ENCODE results near the gene CCT8L2.
"Not testable (repeated sequence)": the region's sequence is repeated elsewhere in the genome, so short reads cannot be mapped to it uniquely, and the experiment has no call there.

Gene CCT8L2

GRCh38 chr22:16559056-16559955, 33.3 kb downstream of the CCT8L2 start:
- DNase-seq (ENCODE audit: low read depth in 2 of 2), result no peak

- not testable (repeated sequence) for DNase-seq (ENCODE audit: low read depth in 2 of 2)
These were observed 34.1 kb downstream of the CCT8L2 start for GRCh38 chr22:16558376-16558945.

- DNase-seq (ENCODE audit: low read depth in 2 of 2), result not testable (repeated sequence)
These were observed 35.1 kb downstream of the CCT8L2 start for GRCh38 chr22:16557511-16557910.

- not testable (repeated sequence) for DNase-seq (ENCODE audit: low read depth in 2 of 2)
These were observed 37.3 kb downstream of the CCT8L2 start for GRCh38 chr22:16555077-16555994.

- DNase-seq (ENCODE audit: low read depth in 2 of 2), result not testable (repeated sequence)
These were observed 49.3 kb downstream of the CCT8L2 start for GRCh38 chr22:16543310-16543709.
